Glutamatergic neuron (in vitro differentiated cells): ENCODE results near the gene OPRL1. TPM values are rescaled to one million over a fixed set of nuclear protein-coding genes. Genes with fewer than 3 reads are reported as not detected.

Experiments used
- DNase-seq: peaks from one replicate; pipeline ENCODE4 v3.0.0; 2022
- H3K27ac Mint-ChIP-seq: one replicate; pipeline ENCODE4 v1.8.0; 2020; ENCODE audit warnings: mild to moderate bottlenecking, mixed read lengths, inconsistent platforms; ENCODE audit not compliant: unreplicated experiment
- H3K27me3 Mint-ChIP-seq: one replicate; pipeline ENCODE4 v1.8.0; 2020; ENCODE audit warnings: mild to moderate bottlenecking, moderate library complexity, mixed read lengths, inconsistent platforms; ENCODE audit not compliant: unreplicated experiment
- H3K36me3 Mint-ChIP-seq: one replicate; pipeline ENCODE4 v1.8.0; 2020; ENCODE audit warnings: mild to moderate bottlenecking, mixed read lengths, inconsistent platforms; ENCODE audit not compliant: unreplicated experiment
- H3K4me1 Mint-ChIP-seq: one replicate; pipeline ENCODE4 v1.8.0; 2020; ENCODE audit warnings: mild to moderate bottlenecking, low read depth, mixed read lengths, inconsistent platforms; ENCODE audit not compliant: unreplicated experiment
- H3K4me3 Mint-ChIP-seq: one replicate; pipeline ENCODE4 v1.8.0; 2020; ENCODE audit warnings: mild to moderate bottlenecking, mixed read lengths, inconsistent platforms; ENCODE audit not compliant: unreplicated experiment
- H3K9me3 Mint-ChIP-seq: one replicate; pipeline ENCODE4 v1.8.0; 2020; ENCODE audit warnings: mild to moderate bottlenecking, moderate library complexity, mixed read lengths, inconsistent platforms; ENCODE audit not compliant: unreplicated experiment
- total RNA-seq: library from RNA; stranded (reverse); fragmentation: NEBNext Ultra II Directional; extraction: Animal tissue kit (Norgen Biotek cat#: 25700); gene quantifications from one replicate; pipeline ENCODE4 v1.2.1, GENCODE V29; 2021; ENCODE audit not compliant: unreplicated experiment
- TF ChIP-seq, protein P1 (sequence below): fragments of 200-600 bp; sonication (generic); IDR thresholded peaks from one replicate; pipeline ENCODE4 v1.5.0; 2021; ENCODE audit not compliant: partially characterized antibody, unreplicated experiment

Gene OPRL1
- total RNA-seq, 1 donor from 2014 or later, result 2.9 TPM

DNA sequence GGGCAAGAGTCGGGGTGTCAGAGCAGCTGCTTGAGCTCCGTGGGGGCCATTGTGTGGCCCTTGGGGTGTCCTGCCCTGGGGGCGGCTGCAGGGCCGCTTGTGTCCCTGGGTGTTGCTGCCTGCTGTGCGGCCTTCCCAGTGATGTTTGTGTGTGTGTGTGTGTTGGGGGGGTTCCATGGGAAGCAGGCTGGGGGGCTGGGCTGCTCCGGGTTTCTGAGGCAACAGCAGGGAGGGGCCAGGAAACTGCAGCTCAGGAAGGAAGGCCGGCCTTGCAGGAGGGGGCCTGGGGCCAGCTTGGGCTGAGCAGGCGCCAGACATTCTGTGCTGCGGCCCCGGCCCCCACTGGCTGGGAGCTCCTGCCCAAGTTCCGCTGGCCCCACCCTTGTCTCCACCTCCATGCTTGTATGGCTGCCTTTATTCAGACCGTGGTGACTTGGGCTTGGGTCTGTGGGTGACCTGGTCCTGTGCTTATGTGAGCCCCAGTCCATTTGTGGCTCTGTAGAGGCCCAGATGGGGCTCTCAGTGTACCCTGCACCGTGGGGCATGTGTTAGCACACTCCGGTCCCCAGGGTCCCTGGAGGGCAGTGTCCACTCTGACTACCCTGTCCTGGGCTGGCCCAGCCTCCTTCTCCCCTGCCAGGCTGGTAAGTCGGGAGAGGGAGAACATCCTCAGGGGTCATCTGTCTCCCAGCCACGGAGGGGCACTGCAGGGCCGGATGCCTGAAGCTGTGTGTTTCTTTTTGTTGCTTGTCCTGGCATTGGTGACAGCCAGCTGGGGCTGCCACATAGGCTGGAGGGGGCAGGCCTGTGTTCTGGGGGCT is 25.8 kb upstream of the OPRL1 start:
- Mint-ChIP-seq H3K4me3 (no peak overlapping the region), H3K36me3 (no peaks in the 10 kb centered on the region), H3K27me3 (peaks cover 18% of the 10 kb centered on the region), H3K27ac (no peak overlapping the region), H3K9me3 (peaks cover 2% of the 10 kb centered on the region), H3K4me1 (peaks cover 6% of the 10 kb centered on the region)
- DNase-seq, result no peak
- TF ChIP-seq, protein P1, sequence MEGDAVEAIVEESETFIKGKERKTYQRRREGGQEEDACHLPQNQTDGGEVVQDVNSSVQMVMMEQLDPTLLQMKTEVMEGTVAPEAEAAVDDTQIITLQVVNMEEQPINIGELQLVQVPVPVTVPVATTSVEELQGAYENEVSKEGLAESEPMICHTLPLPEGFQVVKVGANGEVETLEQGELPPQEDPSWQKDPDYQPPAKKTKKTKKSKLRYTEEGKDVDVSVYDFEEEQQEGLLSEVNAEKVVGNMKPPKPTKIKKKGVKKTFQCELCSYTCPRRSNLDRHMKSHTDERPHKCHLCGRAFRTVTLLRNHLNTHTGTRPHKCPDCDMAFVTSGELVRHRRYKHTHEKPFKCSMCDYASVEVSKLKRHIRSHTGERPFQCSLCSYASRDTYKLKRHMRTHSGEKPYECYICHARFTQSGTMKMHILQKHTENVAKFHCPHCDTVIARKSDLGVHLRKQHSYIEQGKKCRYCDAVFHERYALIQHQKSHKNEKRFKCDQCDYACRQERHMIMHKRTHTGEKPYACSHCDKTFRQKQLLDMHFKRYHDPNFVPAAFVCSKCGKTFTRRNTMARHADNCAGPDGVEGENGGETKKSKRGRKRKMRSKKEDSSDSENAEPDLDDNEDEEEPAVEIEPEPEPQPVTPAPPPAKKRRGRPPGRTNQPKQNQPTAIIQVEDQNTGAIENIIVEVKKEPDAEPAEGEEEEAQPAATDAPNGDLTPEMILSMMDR, result no peak

DNA sequence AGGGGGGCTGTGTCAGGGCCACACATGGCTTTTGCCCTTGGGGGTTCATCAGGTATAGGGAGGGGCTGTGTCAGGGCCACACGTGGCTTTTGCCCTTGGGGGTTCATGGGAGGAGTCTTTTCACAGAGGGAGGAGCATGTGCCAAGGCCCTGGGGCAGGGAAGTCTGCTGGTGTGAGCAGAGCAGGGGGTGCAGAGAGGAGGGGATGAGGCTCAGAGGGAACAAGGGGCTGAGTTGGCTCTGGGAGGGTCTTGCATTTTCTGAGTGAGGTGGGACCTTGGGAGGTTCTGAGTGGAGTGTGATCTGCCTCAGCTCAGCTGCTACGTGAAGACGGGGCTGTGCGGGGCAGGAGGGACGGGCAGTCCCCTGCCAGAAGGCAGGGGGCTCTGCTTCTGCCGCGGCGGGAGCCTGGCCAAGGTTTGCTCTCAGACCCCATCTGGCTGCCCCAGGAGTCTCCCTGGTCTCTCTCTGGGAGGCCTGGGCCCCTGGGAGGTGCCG is 24.4 kb upstream of the OPRL1 start:
- Mint-ChIP-seq H3K27me3 (peaks cover 18% of the 10 kb centered on the region), H3K36me3 (no peaks in the 10 kb centered on the region), H3K27ac (no peak overlapping the region), H3K4me3 (peak overlapping the region; percentile 62), H3K9me3 (peaks cover 2% of the 10 kb centered on the region), H3K4me1 (peaks cover 6% of the 10 kb centered on the region)
- TF ChIP-seq, protein P1, result no peak
- no peak for DNase-seq

DNA sequence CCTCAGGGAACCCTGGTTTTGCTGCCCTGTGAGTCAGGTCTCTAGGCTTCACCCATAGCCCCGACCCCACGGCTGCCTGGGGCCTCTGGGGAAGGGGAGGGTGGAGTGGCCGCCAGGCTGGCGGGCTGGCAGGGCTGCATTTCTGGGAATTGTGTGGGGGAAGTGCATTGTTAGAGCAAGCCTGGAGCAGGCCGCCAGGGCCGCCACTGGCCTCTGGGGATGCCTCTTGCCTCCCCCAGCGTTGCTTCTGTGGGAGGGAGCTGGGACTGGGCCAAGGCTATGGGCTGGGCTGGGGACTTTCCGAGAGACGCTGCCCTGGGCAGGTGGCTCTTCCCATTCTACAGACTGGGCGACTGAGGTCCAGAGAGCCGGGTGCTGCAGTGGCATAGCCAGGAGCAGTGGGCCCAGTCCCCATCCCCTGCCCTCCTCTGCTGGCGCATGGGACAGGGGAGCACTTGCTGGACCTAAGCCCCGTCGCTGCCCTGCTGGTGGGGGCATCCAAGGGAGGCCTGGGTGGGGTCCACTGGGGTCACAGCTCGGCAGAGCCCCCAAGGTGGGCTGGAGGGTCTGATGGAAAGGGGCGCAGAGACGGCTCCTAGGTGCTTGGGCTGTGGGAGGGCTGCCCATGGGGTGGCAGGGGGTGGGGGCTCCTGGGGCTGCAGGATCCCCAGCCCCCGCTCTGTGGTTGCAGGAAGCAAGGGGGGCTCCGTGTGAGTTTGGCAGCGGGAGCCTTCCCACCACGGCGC is 23.8 kb upstream of the OPRL1 start:
- Mint-ChIP-seq H3K27me3 (peaks cover 18% of the 10 kb centered on the region), H3K36me3 (no peaks in the 10 kb centered on the region), H3K27ac (no peak overlapping the region), H3K4me3 (no peak overlapping the region), H3K9me3 (peaks cover 2% of the 10 kb centered on the region), H3K4me1 (peaks cover 6% of the 10 kb centered on the region)
- TF ChIP-seq, protein P1, result no peak
- DNase-seq, result no peak

DNA sequence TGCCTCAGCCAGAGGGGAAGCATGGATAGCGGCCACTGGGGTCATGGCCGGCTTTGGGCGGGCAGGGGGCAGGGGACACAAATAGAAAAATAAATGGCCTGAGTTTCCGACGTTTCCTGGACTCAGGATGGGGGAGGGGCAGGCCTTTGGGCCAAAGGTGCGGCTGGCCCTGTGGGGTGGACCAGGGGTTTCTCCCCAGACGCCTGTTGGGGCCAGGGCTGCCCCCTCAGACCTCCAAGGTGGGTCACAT is 23.3 kb upstream of the OPRL1 start:
- TF ChIP-seq, protein P1, result no peak

More for the DNA sequence above, 23.3 kb upstream of the OPRL1 start:
- peaks cover 6% of the 10 kb centered on the region for H3K4me1 Mint-ChIP-seq
- peaks cover 2% of the 10 kb centered on the region for H3K9me3 Mint-ChIP-seq
- no peak overlapping the region for H3K27ac Mint-ChIP-seq
- no peaks in the 10 kb centered on the region for H3K36me3 Mint-ChIP-seq
- DNase-seq, result no peak
- H3K27me3 Mint-ChIP-seq, result peaks cover 18% of the 10 kb centered on the region
- no peak overlapping the region for H3K4me3 Mint-ChIP-seq
